ENCODE results near the gene RAB3GAP1.

The RAB3GAP1 gene

DNA sequence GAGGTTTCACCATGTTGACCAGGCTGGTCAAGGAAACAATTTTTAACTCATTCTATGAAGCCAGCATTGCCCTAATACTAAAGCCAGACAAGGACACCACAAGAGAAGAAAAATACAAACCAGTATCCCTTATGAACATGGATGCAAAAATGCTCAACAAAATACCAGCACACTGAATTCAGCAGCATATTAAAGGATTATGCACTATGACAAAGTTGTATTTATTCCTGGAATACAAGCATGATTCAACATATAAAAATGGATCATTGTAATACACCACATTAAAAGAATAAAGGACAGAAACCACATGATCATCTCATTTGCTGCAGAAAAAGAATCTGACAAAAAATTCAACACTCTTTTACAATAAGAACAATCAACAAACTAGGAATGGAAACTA is 138.7 kb downstream of the RAB3GAP1 start:
- TF ChIP-seq CTCF (IDR thresholded peaks at IDR 0.05; ENCODE audit: low read depth, low read length), result no peak
- H3K36me3 ChIP-seq, result no peaks in the 10 kb centered on the region
- H3K27ac ChIP-seq, result no peak overlapping the region
- peaks cover 3% of the 10 kb centered on the region for H3K9me3 ChIP-seq (ENCODE audit: severe bottlenecking)
- no peak for DNase-seq
- H3K4me3 ChIP-seq (ENCODE audit: low read depth, low read length), result no peak overlapping the region
- H3K27me3 ChIP-seq (ENCODE audit: insufficient read depth, low read depth, severe bottlenecking), result no peaks in the 10 kb centered on the region

- no peak overlapping the region for H3K27ac ChIP-seq
- no peak for TF ChIP-seq CTCF (IDR thresholded peaks at IDR 0.05; ENCODE audit: low read depth, low read length)
Observed at GRCh38 chr2:135198481-135198880, 146.4 kb downstream of the RAB3GAP1 start.

GRCh38 chr2:135202751-135203150 is 150.7 kb downstream of the RAB3GAP1 start:
- Histone ChIP-seq H3K9me3 (ENCODE audit: severe bottlenecking) (no peaks in the 10 kb centered on the region), H3K27ac (no peak overlapping the region), H3K4me3 (ENCODE audit: low read depth, low read length) (no peak overlapping the region), H3K36me3 (no peaks in the 10 kb centered on the region; the same call in none of the 2 replicates), H3K27me3 (ENCODE audit: insufficient read depth, low read depth, severe bottlenecking) (no peaks in the 10 kb centered on the region)
- TF ChIP-seq CTCF (IDR thresholded peaks at IDR 0.05; ENCODE audit: low read depth, low read length), result no peak
- no peak for DNase-seq

More at GRCh38 chr2:135198481-135198880, 146.4 kb downstream of the RAB3GAP1 start:
- Histone ChIP-seq H3K9me3 (ENCODE audit: severe bottlenecking) (peaks cover 3% of the 10 kb centered on the region), H3K36me3 (no peaks in the 10 kb centered on the region), H3K27me3 (ENCODE audit: insufficient read depth, low read depth, severe bottlenecking) (no peaks in the 10 kb centered on the region), H3K4me3 (ENCODE audit: low read depth, low read length) (no peak overlapping the region)
- no peak for DNase-seq

- no peak overlapping the region for H3K27ac ChIP-seq
- no peaks in the 10 kb centered on the region; the same call in none of the 2 replicates for H3K36me3 ChIP-seq
- TF ChIP-seq CTCF (IDR thresholded peaks at IDR 0.05; ENCODE audit: low read depth, low read length), result no peak
Observed at GRCh38 chr2:135203944-135204343, 151.9 kb downstream of the RAB3GAP1 start.

DNA sequence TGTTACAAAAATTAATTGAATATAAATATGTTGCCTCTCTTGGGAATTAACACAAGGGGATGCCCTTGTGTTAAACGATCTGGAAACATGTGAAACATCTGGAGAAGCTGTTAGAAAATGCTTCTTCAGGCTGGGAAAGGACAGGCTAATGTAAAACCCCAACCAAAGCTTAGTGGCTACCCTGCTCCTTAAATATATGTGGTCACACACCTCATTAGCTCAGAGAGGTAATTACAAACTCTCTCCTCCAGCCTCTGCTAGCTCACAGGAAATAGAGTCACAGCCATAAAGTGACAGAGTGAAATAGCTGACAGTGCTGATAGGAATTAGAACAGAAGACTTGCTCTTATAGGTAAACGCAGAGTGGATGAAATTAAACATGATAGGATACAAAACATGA is 155.9 kb downstream of the RAB3GAP1 start:
- H3K27me3 ChIP-seq (ENCODE audit: insufficient read depth, low read depth, severe bottlenecking), result no peaks in the 10 kb centered on the region
- no peak for DNase-seq
- no peak for TF ChIP-seq CTCF (IDR thresholded peaks at IDR 0.05; ENCODE audit: low read depth, low read length)
- no peaks in the 10 kb centered on the region; the same call in none of the 2 replicates for H3K36me3 ChIP-seq
- H3K4me3 ChIP-seq (ENCODE audit: low read depth, low read length), result no peak overlapping the region
- H3K27ac ChIP-seq, result no peak overlapping the region
- H3K9me3 ChIP-seq (ENCODE audit: severe bottlenecking), result no peaks in the 10 kb centered on the region

More at GRCh38 chr2:135203944-135204343, 151.9 kb downstream of the RAB3GAP1 start:
- no peaks in the 10 kb centered on the region for H3K9me3 ChIP-seq (ENCODE audit: severe bottlenecking)
- no peaks in the 10 kb centered on the region for H3K27me3 ChIP-seq (ENCODE audit: insufficient read depth, low read depth, severe bottlenecking)
- H3K4me3 ChIP-seq (ENCODE audit: low read depth, low read length), result no peak overlapping the region
- no peak for DNase-seq

DNA sequence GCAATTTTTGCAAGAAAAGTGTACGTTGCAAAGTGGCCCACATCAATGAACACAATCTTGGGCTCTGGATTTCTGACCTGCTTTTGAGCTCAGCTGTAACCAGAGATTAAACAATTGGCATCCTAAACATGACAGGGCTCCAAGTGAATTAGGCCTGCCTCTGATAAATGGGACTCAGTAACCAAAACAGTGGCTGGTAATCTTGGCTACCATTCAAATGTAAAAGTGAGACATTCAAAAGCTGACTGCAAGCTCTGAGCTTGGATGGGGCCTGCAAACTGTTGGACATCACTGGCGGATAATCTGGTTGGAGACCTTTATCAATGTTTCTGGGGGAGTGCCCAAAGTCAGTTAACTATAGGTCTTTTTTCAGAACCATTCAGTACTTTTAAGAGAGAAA is 160.7 kb downstream of the RAB3GAP1 start:
- no peak overlapping the region for H3K27ac ChIP-seq
- no peak for TF ChIP-seq CTCF (IDR thresholded peaks at IDR 0.05; ENCODE audit: low read depth, low read length)
- no peaks in the 10 kb centered on the region for H3K9me3 ChIP-seq (ENCODE audit: severe bottlenecking)
- H3K36me3 ChIP-seq, result no peaks in the 10 kb centered on the region
- no peak for DNase-seq
- H3K27me3 ChIP-seq (ENCODE audit: insufficient read depth, low read depth, severe bottlenecking), result no peaks in the 10 kb centered on the region
- H3K4me3 ChIP-seq (ENCODE audit: low read depth, low read length), result no peak overlapping the region
